ENCODE measurements around the gene NMNAT2.

NMNAT2 gene

DNA sequence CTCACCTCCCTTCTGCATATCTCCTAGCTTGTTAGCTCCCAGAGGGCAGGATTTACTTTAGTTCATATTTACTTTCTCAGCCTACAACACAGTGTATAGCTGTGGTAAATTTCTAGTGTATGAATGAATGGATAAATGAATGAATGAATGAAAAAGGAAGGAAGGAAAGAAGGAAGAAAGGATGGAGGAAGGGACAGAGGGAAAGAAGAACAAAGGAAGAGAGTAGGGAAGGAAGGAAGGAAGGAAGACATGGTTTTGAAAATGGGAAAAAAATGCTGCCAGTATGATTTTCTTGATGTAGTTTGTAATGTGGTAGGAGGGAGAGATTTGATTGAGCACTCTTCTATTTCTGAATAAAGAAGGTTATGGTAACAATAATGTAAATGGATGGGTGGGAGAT, 185.1 kb downstream of the NMNAT2 start:
- no peak for DNase-seq

- no peak for DNase-seq
These were observed 186.6 kb downstream of the NMNAT2 start for GRCh38 chr1:183231545-183231944.

- no peak for DNase-seq
These were observed 187.8 kb downstream of the NMNAT2 start for GRCh38 chr1:183230413-183230812.

GRCh38 chr1:183228347-183229220, 189.6 kb downstream of the NMNAT2 start:
- DNase-seq, result no peak

DNA sequence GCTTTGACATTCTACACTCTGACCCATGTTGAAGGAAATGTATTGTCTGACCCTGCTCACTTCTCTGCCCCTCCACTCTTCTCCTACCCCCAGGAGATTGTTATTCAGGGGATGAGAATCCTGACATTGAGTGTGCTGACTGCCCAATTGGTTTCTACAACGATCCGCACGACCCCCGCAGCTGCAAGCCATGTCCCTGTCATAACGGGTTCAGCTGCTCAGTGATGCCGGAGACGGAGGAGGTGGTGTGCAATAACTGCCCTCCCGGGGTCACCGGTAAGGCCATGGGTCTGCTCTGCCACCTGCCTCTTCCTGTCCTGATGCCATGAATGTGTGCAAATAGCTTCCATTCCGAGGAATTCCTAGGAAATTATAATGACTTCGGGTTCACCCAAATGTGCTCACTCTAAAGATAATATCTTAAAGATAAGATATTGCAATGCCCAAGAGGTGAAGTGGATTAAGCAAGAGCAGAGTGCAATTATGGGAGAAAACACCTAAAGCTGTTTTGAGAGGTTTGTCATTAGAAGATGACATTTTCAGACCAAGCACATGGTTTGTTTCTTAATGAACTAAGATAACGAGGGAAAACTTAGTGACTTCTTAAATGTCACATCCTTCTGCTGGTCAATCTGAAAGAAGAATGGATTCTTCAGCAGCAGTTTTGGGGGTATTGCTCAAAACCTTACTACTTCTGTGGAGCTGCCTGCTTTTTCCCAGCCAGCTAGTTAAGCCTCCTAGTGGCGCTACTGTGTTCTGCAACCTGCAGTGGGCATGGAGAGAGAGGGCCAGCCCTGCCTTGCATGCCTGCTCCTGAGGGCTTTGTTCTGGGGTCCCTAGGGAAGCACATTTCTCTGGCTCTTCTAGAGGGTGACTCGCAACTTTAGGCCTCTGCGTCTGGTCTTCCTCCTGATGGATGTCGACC, 190.5 kb downstream of the NMNAT2 start:
- no peak for DNase-seq

DNA sequence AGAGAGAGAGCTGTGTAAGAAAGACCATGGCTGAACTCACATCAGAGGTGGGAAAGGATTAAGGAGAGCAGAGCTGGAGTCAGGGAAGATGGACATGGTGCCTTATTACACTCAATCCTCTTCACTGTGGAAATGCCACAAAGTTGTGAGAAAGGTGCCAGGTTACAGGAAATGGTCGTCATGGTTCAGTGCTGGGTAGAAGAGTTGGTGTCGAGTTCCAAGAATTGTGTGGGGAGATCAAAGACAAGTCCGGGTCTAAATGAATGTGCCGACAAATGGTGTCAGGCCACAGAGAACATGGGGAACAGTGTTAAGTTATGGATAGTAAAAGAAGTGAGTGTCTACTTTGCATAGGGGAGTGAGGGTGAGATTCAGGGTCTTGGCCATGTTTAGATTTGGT, 191.2 kb downstream of the NMNAT2 start:
- no peak for DNase-seq

DNA sequence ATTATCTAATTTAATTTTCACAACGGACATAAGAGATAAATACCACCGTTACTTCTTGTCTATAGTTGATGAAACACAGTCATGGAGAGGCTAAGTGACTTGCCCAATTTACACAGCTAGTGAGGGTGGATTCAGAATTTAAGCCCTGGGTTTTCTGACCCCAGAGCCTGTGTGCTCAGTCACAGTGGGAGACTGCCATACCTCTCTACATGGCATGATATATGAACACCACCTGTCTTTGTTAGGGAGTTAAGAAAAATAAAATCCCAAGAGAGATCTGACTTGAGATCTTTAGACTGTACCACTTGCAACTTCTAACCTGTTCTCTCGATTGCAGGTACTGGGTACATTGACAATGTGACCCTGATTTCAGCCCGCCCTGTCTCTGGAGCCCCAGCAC, 191.8 kb downstream of the NMNAT2 start:
- no peak for DNase-seq

DNA sequence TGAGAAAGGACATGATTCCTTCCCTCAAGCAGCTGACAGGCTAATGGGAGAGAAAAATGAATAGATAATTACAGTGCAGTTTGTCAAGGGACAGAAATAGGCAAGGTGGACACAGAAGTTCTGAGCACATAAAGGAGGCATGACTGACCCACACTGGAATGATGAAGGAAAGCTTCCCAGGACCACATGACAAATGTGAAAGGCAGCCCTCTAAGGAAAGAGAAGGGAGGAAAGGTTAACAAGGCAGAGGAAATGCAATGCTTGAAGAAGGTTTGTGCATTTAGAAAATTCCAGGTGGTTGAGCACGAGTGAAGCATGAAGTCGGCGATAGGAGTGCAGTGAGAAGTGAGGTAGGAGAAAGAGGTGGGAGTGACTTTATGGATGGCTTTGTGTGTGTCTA, 194.7 kb downstream of the NMNAT2 start:
- no peak for DNase-seq

DNA sequence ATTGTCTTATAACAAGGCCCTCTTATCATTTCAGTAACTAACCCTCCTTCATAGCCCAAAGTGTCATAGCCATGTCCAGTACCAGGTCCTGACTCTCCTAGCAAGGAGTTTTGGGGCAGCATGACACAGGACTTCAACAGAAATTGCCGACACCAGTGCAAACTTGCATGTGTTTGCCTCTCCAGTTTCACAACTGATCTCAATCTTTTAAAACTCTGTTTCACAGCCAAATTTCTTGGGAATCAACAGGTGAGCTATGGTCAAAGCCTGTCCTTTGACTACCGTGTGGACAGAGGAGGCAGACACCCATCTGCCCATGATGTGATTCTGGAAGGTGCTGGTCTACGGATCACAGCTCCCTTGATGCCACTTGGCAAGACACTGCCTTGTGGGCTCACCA, 195.3 kb downstream of the NMNAT2 start:
- DNase-seq, result no peak

- DNase-seq, result no peak
These were observed 198.6 kb downstream of the NMNAT2 start for GRCh38 chr1:183219616-183220009.

GRCh38 chr1:183218971-183219615, 199.1 kb downstream of the NMNAT2 start:
- DNase-seq, result peak; percentile 43

GRCh38 chr1:183218027-183218618, 200.1 kb downstream of the NMNAT2 start:
- DNase-seq, result no peak

DNA sequence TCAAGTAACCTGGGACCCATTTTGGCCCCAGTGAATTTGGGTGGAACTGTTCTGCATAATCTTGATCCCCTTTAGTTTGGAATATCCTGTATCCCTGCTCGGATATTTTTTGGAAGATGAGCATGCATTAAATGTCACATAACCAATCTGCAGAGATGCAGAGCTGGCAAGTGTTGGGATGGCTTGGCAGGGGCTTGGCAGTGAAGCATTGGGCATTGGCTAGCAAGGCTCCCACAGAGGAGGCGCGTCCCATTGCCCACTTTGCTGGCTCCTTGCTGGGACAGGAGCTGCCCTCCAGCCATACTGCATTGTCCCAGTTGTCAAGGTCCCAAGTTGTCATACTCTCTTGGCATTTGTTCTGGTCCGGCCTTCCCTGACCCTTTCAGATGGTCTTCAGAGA, 202.2 kb downstream of the NMNAT2 start:
- no peak for DNase-seq

DNA sequence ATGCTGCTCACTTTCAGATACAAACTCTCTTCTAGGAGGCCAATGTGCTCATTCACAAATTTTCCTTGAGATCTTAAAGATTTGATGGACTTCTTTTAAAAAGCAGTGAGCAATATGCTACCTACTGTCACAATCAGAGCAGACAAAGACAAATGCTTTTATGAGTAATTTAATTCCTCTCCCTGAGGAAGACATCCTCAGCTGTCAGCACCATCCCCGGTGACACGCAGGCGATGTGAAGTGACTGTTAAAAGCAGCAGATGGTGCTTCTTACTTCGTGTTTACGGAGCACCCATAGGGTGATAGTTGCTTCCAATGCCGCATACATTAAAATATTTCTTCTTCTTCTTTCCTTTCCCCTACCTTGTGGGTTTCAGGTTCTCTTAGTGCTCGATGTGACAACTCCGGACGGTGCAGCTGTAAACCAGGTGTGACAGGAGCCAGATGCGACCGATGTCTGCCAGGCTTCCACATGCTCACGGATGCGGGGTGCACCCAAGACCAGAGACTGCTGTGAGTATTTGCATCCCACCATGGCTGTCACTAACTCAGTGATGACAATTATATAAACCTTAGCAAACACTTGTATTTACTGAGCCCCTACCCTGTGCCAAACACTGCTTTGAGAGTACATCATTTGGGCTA, 203.0 kb downstream of the NMNAT2 start:
- DNase-seq, result no peak

GRCh38 chr1:183214021-183214970, 203.9 kb downstream of the NMNAT2 start:
- DNase-seq, result no peak

GRCh38 chr1:183212870-183213269, 205.3 kb downstream of the NMNAT2 start:
- DNase-seq, result no peak

DNA sequence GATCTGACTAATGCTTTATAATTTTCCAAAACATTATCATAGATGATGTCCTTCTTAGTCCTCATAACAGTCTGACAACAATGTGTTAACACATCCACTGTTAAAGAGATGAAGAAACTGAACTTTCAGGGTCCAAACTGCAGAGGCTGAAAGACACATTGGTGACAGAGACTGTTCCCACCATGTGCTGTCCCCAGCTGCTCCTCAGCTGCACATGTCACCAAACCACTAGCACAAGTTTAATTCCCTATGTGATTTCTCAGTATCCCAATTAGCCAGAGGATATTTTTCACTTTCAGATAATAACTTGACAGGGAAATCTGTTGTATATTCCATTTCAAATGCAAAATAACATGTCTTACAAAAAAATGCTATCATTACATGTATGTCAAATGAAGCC, 207.5 kb downstream of the NMNAT2 start:
- DNase-seq, result no peak

GRCh38 chr1:183209533-183210158, 208.5 kb downstream of the NMNAT2 start:
- no peak for DNase-seq

GRCh38 chr1:183206538-183207122, 211.6 kb downstream of the NMNAT2 start:
- no peak for DNase-seq

GRCh38 chr1:183205196-183205781, 212.9 kb downstream of the NMNAT2 start:
- DNase-seq, result no peak

Data from GDM1 (cell line).